GM06990 (cell line): ENCODE measurements around the gene FNDC8.

Source experiments
- DNase-seq: peaks from one replicate; pipeline ENCODE4 v3.0.0-alpha.2; 2011; ENCODE audit not compliant: insufficient read length; ENCODE audit errors: extremely low read depth
- H3K27me3 ChIP-seq: replicated peaks from 2 replicates; pipeline ENCODE4 v1.6.0; 2011; ENCODE audit warnings: low read length; ENCODE audit not compliant: control insufficient read depth, insufficient read depth
- H3K36me3 ChIP-seq: 2 replicates; pipeline ENCODE4 v1.5.1; 2011; ENCODE audit warnings: low read length; ENCODE audit not compliant: control insufficient read depth, insufficient read depth
- H3K4me3 ChIP-seq: replicated peaks from 2 replicates; pipeline ENCODE4 v1.5.1; 2011; ENCODE audit warnings: low read depth, mild to moderate bottlenecking, control low read depth, low read length
- CTCF ChIP-seq: IDR thresholded peaks from 2 replicates; pipeline ENCODE4 v1.5.1; 2011; ENCODE audit warnings: low read length, control low read depth, mild to moderate bottlenecking, inconsistent platforms; ENCODE audit not compliant: insufficient read depth, poor library complexity, severe bottlenecking

FNDC8 gene

GRCh38 chr17:35159940-35160339 is 38.5 kb downstream of the FNDC8 start:
- no peaks in the 10 kb centered on the region for H3K36me3 ChIP-seq
- no peak for DNase-seq
- H3K4me3 ChIP-seq, result no peak overlapping the region
- no peak for TF ChIP-seq CTCF
- H3K27me3 ChIP-seq, result no peaks in the 10 kb centered on the region; the same call in 1 of the 2 replicates

- H3K36me3 ChIP-seq, result no peaks in the 10 kb centered on the region
- H3K27me3 ChIP-seq, result no peaks in the 10 kb centered on the region; the same call in 1 of the 2 replicates
- H3K4me3 ChIP-seq, result no peak overlapping the region
- TF ChIP-seq CTCF, result no peak
- no peak for DNase-seq
Observed at GRCh38 chr17:35160354-35161201, 39.2 kb downstream of the FNDC8 start.

- H3K36me3 ChIP-seq, result no peaks in the 10 kb centered on the region
- TF ChIP-seq CTCF, result no peak
- H3K27me3 ChIP-seq, result no peaks in the 10 kb centered on the region; the same call in 1 of the 2 replicates
- H3K4me3 ChIP-seq, result no peak overlapping the region
- no peak for DNase-seq
Observed at GRCh38 chr17:35161281-35161761, 39.9 kb downstream of the FNDC8 start.

- no peak for DNase-seq
- Histone ChIP-seq H3K36me3 (no peaks in the 10 kb centered on the region), H3K27me3 (no peaks in the 10 kb centered on the region; the same call in none of the 2 replicates), H3K4me3 (no peak overlapping the region)
- TF ChIP-seq CTCF, result no peak
Observed at GRCh38 chr17:35162755-35163154, 41.3 kb downstream of the FNDC8 start.

- Histone ChIP-seq H3K27me3 (no peaks in the 10 kb centered on the region; the same call in none of the 2 replicates), H3K36me3 (no peaks in the 10 kb centered on the region), H3K4me3 (no peak overlapping the region)
- no peak for DNase-seq
- TF ChIP-seq CTCF, result no peak
Observed at GRCh38 chr17:35163886-35164285, 42.5 kb downstream of the FNDC8 start.
